ENCODE measurements around the gene SYNPR. TPM values are rescaled to one million over a fixed set of nuclear protein-coding genes. Genes with fewer than 3 reads are reported as not detected.

Gene SYNPR
- total RNA-seq, 1 experiment from 2014 or later: 0.17 TPM

GRCh38 chr3:63324621-63325020 lies 46.5 kb downstream of the SYNPR start:
- Histone ChIP-seq H3K14ac (ENCODE audit: insufficient read depth, low read length) (no peak overlapping the region), H3K23me2 (ENCODE audit: insufficient read length, low read depth, low read length, poor library complexity, severe bottlenecking) (no peaks in the 10 kb centered on the region), H3K9ac (ENCODE audit: extremely low read depth, insufficient read length, low read length) (no peak overlapping the region), H3K4me2 (ENCODE audit: insufficient read depth, insufficient read length, low read length) (no peak overlapping the region), H4K8ac (replicated peaks; ENCODE audit: insufficient read length, low read depth, low read length) (no peak overlapping the region), H3K9me3 (ENCODE audit: control insufficient read depth, low read depth, low read length) (no peaks in the 10 kb centered on the region), H2BK120ac (ENCODE audit: low read depth, low read length, poor library complexity, severe bottlenecking) (no peak overlapping the region), H3K27me3 (ENCODE audit: insufficient read depth, low read length) (no peaks in the 10 kb centered on the region), H2BK5ac (ENCODE audit: insufficient read length, low read length) (no peak overlapping the region), H3K4ac (ENCODE audit: low read depth, low read length) (no peak overlapping the region), H4K20me1 (ENCODE audit: control insufficient read depth, insufficient read depth, insufficient read length) (no peaks in the 10 kb centered on the region), H2AFZ (ENCODE audit: low read length) (no peak overlapping the region), H2AK5ac (ENCODE audit: insufficient read length, low read length) (no peak overlapping the region), H2BK12ac (ENCODE audit: insufficient read length, low read depth, low read length) (no peak overlapping the region), H3K23ac (ENCODE audit: insufficient read length, low read depth, low read length) (no peak overlapping the region), H3K56ac (ENCODE audit: insufficient read length, low read depth, low read length) (no peak overlapping the region), H3T11ph (ENCODE audit: low read length) (no peak overlapping the region), H3K18ac (ENCODE audit: insufficient read length, low read depth, low read length) (no peak overlapping the region), H3K4me1 (ENCODE audit: insufficient read depth, low read length) (no peaks in the 10 kb centered on the region), H3K79me1 (ENCODE audit: insufficient read depth, low read depth, low read length, poor library complexity, severe bottlenecking) (no peaks in the 10 kb centered on the region), H4K5ac (ENCODE audit: insufficient read length, low read depth, low read length) (no peak overlapping the region), H4K91ac (ENCODE audit: insufficient read length, low read depth, low read length) (no peak overlapping the region), H3K27ac (ENCODE audit: insufficient read length, low read depth, low read length) (no peak overlapping the region), H3K79me2 (ENCODE audit: insufficient read depth, low read length) (no peaks in the 10 kb centered on the region), H2BK15ac (ENCODE audit: low read depth, low read length) (no peak overlapping the region), H2BK20ac (ENCODE audit: low read depth, low read length, poor library complexity, severe bottlenecking) (no peak overlapping the region)
- Mint-ChIP-seq H3K9me3 (no peaks in the 10 kb centered on the region), H3K4me1 (peaks cover 7% of the 10 kb centered on the region in 2 experiments), H3K27ac (no peak overlapping the region), H3K36me3 (ENCODE audit: insufficient read depth in 1 of 3, low read depth in 3 of 3) (no peaks in the 10 kb centered on the region), H3K4me3 (no peak overlapping the region), H3K27me3 (ENCODE audit: low read depth) (no peaks in the 10 kb centered on the region; the same call in 1 of the 2 replicates)
- no CpG with 5 or more reads among the region's 2 CpGs for WGBS (ENCODE audit: extremely low coverage, insufficient read length, low lambda C conversion rate)
- TF ChIP-seq, protein P1, sequence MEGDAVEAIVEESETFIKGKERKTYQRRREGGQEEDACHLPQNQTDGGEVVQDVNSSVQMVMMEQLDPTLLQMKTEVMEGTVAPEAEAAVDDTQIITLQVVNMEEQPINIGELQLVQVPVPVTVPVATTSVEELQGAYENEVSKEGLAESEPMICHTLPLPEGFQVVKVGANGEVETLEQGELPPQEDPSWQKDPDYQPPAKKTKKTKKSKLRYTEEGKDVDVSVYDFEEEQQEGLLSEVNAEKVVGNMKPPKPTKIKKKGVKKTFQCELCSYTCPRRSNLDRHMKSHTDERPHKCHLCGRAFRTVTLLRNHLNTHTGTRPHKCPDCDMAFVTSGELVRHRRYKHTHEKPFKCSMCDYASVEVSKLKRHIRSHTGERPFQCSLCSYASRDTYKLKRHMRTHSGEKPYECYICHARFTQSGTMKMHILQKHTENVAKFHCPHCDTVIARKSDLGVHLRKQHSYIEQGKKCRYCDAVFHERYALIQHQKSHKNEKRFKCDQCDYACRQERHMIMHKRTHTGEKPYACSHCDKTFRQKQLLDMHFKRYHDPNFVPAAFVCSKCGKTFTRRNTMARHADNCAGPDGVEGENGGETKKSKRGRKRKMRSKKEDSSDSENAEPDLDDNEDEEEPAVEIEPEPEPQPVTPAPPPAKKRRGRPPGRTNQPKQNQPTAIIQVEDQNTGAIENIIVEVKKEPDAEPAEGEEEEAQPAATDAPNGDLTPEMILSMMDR (conservative IDR thresholded peaks at IDR 0.05): no peak
- no peak for DNase-seq

Data from H9 (cell line).